ENCODE measurements around the gene SCYL1.

SCYL1 gene

GRCh38 chr11:65538915-65539743 is 14.2 kb downstream of the SCYL1 start:
- no peak for TF ChIP-seq ZFX (IDR thresholded peaks at IDR 0.05; ENCODE audit: borderline replicate concordance)
- TF ChIP-seq CTCF (IDR thresholded peaks at IDR 0.05): no peak
- peak overlapping the region; percentile 97 for H3K27ac ChIP-seq

GRCh38 chr11:65539744-65540289 is 14.9 kb downstream of the SCYL1 start:
- H3K27ac ChIP-seq: peak overlapping the region; percentile 97
- TF ChIP-seq CTCF (IDR thresholded peaks at IDR 0.05) (no peak; the same call in 1 of the 2 replicates), ZFX (IDR thresholded peaks at IDR 0.05; ENCODE audit: borderline replicate concordance) (no peak)

GRCh38 chr11:65540290-65541092 is 15.6 kb downstream of the SCYL1 start:
- TF ChIP-seq CTCF (IDR thresholded peaks at IDR 0.05): peak; percentile 81
- TF ChIP-seq ZFX (IDR thresholded peaks at IDR 0.05; ENCODE audit: borderline replicate concordance): no peak
- H3K27ac ChIP-seq: peak overlapping the region; percentile 97

GRCh38 chr11:65541093-65541982 is 16.5 kb downstream of the SCYL1 start:
- TF ChIP-seq CTCF (IDR thresholded peaks at IDR 0.05) (peak; percentile 36), ZFX (IDR thresholded peaks at IDR 0.05; ENCODE audit: borderline replicate concordance) (no peak)
- peak overlapping the region; percentile 97 for H3K27ac ChIP-seq

GRCh38 chr11:65542738-65543390 is 18.0 kb downstream of the SCYL1 start:
- TF ChIP-seq CTCF (IDR thresholded peaks at IDR 0.05) (no peak), ZFX (IDR thresholded peaks at IDR 0.05; ENCODE audit: borderline replicate concordance) (no peak)
- no peak overlapping the region; the same call in 1 of the 2 replicates for H3K27ac ChIP-seq

GRCh38 chr11:65545853-65546216 is 21.0 kb downstream of the SCYL1 start:
- peak overlapping the region; percentile 77 for H3K27ac ChIP-seq
- TF ChIP-seq ZFX (IDR thresholded peaks at IDR 0.05; ENCODE audit: borderline replicate concordance) (no peak), CTCF (IDR thresholded peaks at IDR 0.05) (no peak)

Data from 22Rv1 (cell line).